Measurements from ENCODE around the gene DMC1.
"Not testable (repeated sequence)": the region's sequence is repeated elsewhere in the genome, so short reads cannot be mapped to it uniquely, and the experiment has no call there.

DMC1 gene

GRCh38 chr22:38497869-38498268 lies 72.1 kb downstream of the DMC1 start:
- no peak for DNase-seq

- no peak for DNase-seq
These were observed 75.0 kb downstream of the DMC1 start for GRCh38 chr22:38494939-38495338.

- no peak for DNase-seq
These were observed 75.5 kb downstream of the DMC1 start for GRCh38 chr22:38494498-38494897.

GRCh38 chr22:38491707-38492348 lies 78.2 kb downstream of the DMC1 start:
- no peak for DNase-seq

GRCh38 chr22:38490915-38491314 lies 79.1 kb downstream of the DMC1 start:
- no peak for DNase-seq

GRCh38 chr22:38490475-38490874 lies 79.5 kb downstream of the DMC1 start:
- no peak for DNase-seq

GRCh38 chr22:38489561-38490145 lies 80.3 kb downstream of the DMC1 start:
- DNase-seq: no peak

- DNase-seq: no peak
These were observed 80.8 kb downstream of the DMC1 start for GRCh38 chr22:38489142-38489541.

GRCh38 chr22:38487946-38488345 lies 82.0 kb downstream of the DMC1 start:
- no peak for DNase-seq

GRCh38 chr22:38485783-38486182 lies 84.2 kb downstream of the DMC1 start:
- DNase-seq: no peak

- no peak for DNase-seq
These were observed 85.7 kb downstream of the DMC1 start for GRCh38 chr22:38484244-38484643.

- no peak for DNase-seq
These were observed 87.2 kb downstream of the DMC1 start for GRCh38 chr22:38482662-38483308.

- DNase-seq: no peak
These were observed 88.1 kb downstream of the DMC1 start for GRCh38 chr22:38481871-38482332.

- DNase-seq: no peak
These were observed 88.7 kb downstream of the DMC1 start for GRCh38 chr22:38481162-38481870.

- DNase-seq: no peak
These were observed 90.7 kb downstream of the DMC1 start for GRCh38 chr22:38479096-38479837.

GRCh38 chr22:38477585-38477984 lies 92.4 kb downstream of the DMC1 start:
- no peak for DNase-seq

GRCh38 chr22:38474003-38474607 lies 95.9 kb downstream of the DMC1 start:
- no peak for DNase-seq

- no peak for DNase-seq
These were observed 98.7 kb downstream of the DMC1 start for GRCh38 chr22:38471237-38471636.

- DNase-seq: not testable (repeated sequence)
These were observed 99.8 kb downstream of the DMC1 start for GRCh38 chr22:38470179-38470578.

- no peak for DNase-seq
These were observed 100.6 kb downstream of the DMC1 start for GRCh38 chr22:38469306-38469781.

Measured in SHP77 (cell line).